Neural cell (in vitro differentiated cells): Measurements from ENCODE around the gene RNF32. TPM values are rescaled to one million over a fixed set of nuclear protein-coding genes. Genes with fewer than 3 reads are reported as not detected.

Experiments
- H2AFZ ChIP-seq: fragments of 200-600, 300-800 bp; sonication (generic), shearing (Covaris generic); 2 replicates; pipeline ENCODE4 v1.6.0; 2014; ENCODE audit warnings: low read depth, mild to moderate bottlenecking, antibody characterized with exemption, low read length, moderate library complexity
- H3F3A ChIP-seq: fragments of 200-600 bp; shearing (Covaris generic); 2 replicates; pipeline ENCODE4 v1.6.1; 2016; ENCODE audit warnings: mild to moderate bottlenecking, moderate library complexity, mixed read lengths, antibody characterized with exemption, low read length; ENCODE audit not compliant: insufficient read depth, poor library complexity, severe bottlenecking
- H3K27ac ChIP-seq: fragments of 200-600, 300-800 bp; sonication (generic), shearing (Covaris generic); 2 replicates; pipeline ENCODE4 v1.5.1; 2014; ENCODE audit warnings: mild to moderate bottlenecking, low read length, moderate library complexity
- H3K27me3 ChIP-seq: fragments of 300-800, 200-600 bp; sonication (generic), shearing (Covaris generic); 2 replicates; pipeline ENCODE4 v1.6.0; 2014; ENCODE audit warnings: mild to moderate bottlenecking, low read depth, low read length, moderate library complexity; ENCODE audit not compliant: insufficient read depth
- H3K36me3 ChIP-seq: fragments of 300-800, 200-600 bp; sonication (generic), shearing (Covaris generic); 2 replicates; pipeline ENCODE4 v1.5.1; 2014; ENCODE audit warnings: mild to moderate bottlenecking, antibody characterized with exemption, low read length, moderate library complexity; ENCODE audit not compliant: insufficient read depth
- H3K4me2 ChIP-seq: fragments of 300-800, 200-600 bp; sonication (generic), shearing (Covaris generic); 2 replicates; pipeline ENCODE4 v1.6.0; 2014; ENCODE audit warnings: mild to moderate bottlenecking, low read length
- H3K4me3 ChIP-seq: fragments of 300-800, 200-600 bp; sonication (generic), shearing (Covaris generic); 2 replicates; pipeline ENCODE4 v1.5.1; 2014; ENCODE audit warnings: mild to moderate bottlenecking, low read length, moderate library complexity
- H3K79me2 ChIP-seq: fragments of 200-600 bp; shearing (Covaris generic); replicated peaks from 2 replicates; pipeline ENCODE4 v1.6.0; 2014; ENCODE audit warnings: mild to moderate bottlenecking, low read length, moderate library complexity; ENCODE audit not compliant: insufficient read depth
- H3K9ac ChIP-seq: fragments of 300-800, 200-600 bp; sonication (generic), shearing (Covaris generic); 2 replicates; pipeline ENCODE4 v1.6.1; 2016; ENCODE audit warnings: mild to moderate bottlenecking, low read length, mixed read lengths
- H3K9me2 ChIP-seq: fragments of 200-600 bp; shearing (Covaris generic); 2 replicates; pipeline ENCODE4 v1.6.1; 2016; ENCODE audit warnings: mild to moderate bottlenecking, low read length, mixed read lengths; ENCODE audit not compliant: insufficient read depth
- H3K9me3 ChIP-seq: fragments of 200-600, 300-800 bp; sonication (generic), shearing (Covaris generic); 2 replicates; pipeline ENCODE4 v1.6.1; 2016; ENCODE audit warnings: mild to moderate bottlenecking, mixed run types, low read length, moderate library complexity, mixed read lengths
- H4K20me1 ChIP-seq: fragments of 200-600 bp; shearing (Covaris generic); 2 replicates; pipeline ENCODE4 v1.6.1; 2016; ENCODE audit warnings: mild to moderate bottlenecking, mixed run types; ENCODE audit not compliant: insufficient read depth
- CTCF ChIP-seq: fragments of 450-650 bp; IDR thresholded peaks from 2 replicates; pipeline ENCODE4 v1.5.1; 2014; ENCODE audit warnings: antibody characterized with exemption, mild to moderate bottlenecking, moderate library complexity; ENCODE audit not compliant: poor library complexity, severe bottlenecking
- EP300 ChIP-seq: fragments of 450-650 bp; conservative IDR thresholded peaks from 2 replicates; pipeline ENCODE4 v1.6.1; 2014; ENCODE audit warnings: antibody characterized with exemption, mild to moderate bottlenecking, moderate library complexity; ENCODE audit not compliant: poor library complexity, severe bottlenecking
- EZH2 ChIP-seq: fragments of 200-600, 300-800 bp; shearing (Covaris generic), sonication (generic); IDR thresholded peaks from 2 replicates; pipeline ENCODE4 v1.6.1; 2014; ENCODE audit warnings: antibody characterized with exemption, low read length, borderline replicate concordance, mild to moderate bottlenecking; ENCODE audit not compliant: insufficient read depth, poor library complexity, severe bottlenecking
- MXI1 ChIP-seq: fragments of 450-650 bp; conservative IDR thresholded peaks from 2 replicates; pipeline ENCODE4 v1.6.1; 2014; ENCODE audit warnings: antibody characterized with exemption, mild to moderate bottlenecking; ENCODE audit not compliant: poor library complexity, severe bottlenecking
- POLR2AphosphoS5 ChIP-seq: IDR thresholded peaks from 2 replicates; pipeline ENCODE4 v1.6.1; 2012
- RAD21 ChIP-seq: fragments of 450-650 bp; conservative IDR thresholded peaks from 2 replicates; pipeline ENCODE4 v1.6.1; 2014; ENCODE audit warnings: antibody characterized with exemption, mild to moderate bottlenecking, moderate library complexity
- SMC3 ChIP-seq: fragments of 450-650 bp; conservative IDR thresholded peaks from 2 replicates; pipeline ENCODE4 v1.6.1; 2014; ENCODE audit warnings: antibody characterized with exemption, mild to moderate bottlenecking, moderate library complexity; ENCODE audit not compliant: poor library complexity
- TAF1 ChIP-seq: IDR thresholded peaks from 2 replicates; pipeline ENCODE4 v1.6.1; 2012; ENCODE audit warnings: low read depth
- polyA plus RNA-seq: library from polyadenylated mRNA; depleted of rRNA; stranded (reverse); fragments of >200 nt; gene quantifications from 2 replicates; pipeline ENCODE4 v1.2.3, GENCODE V29; 2014
- TF ChIP-seq, protein P1 (sequence below): IDR thresholded peaks from 2 replicates; pipeline ENCODE4 v1.6.1; 2012; ENCODE audit warnings: borderline replicate concordance

The RNF32 gene
- polyA plus RNA-seq, 1 donor from 2014 or later: 2.6 TPM

DNA sequence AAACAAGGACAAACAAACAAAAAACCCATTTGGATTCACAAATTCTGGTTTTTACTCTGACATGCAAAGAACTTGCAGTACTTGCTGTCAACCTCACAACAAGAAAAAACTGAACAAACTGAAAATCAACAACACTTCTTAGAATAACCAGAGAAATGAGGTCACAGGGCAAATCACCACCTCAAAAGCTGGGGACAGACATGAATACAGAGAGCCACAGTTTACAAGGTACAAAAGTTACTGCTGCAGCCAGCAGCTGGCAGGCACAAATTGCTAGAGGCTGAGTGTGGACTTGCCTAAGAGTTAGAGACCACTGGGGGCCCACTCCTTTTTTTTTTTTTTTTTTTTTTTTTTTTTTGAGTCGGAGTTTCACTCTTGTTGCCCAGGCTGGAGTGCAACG is 15.0 kb upstream of the RNF32 start:
- H3F3A ChIP-seq: no peaks in the 10 kb centered on the region
- no peak overlapping the region for H2AFZ ChIP-seq
- H3K36me3 ChIP-seq: no peaks in the 10 kb centered on the region
- H3K27me3 ChIP-seq: no peaks in the 10 kb centered on the region
- H4K20me1 ChIP-seq: no peaks in the 10 kb centered on the region
- H3K79me2 ChIP-seq: no peaks in the 10 kb centered on the region
- H3K27ac ChIP-seq: no peak overlapping the region
- no peak overlapping the region for H3K4me3 ChIP-seq
- no peak overlapping the region for H3K4me2 ChIP-seq
- peaks cover 13% of the 10 kb centered on the region for H3K9me3 ChIP-seq
- no peaks in the 10 kb centered on the region for H3K9me2 ChIP-seq
- H3K9ac ChIP-seq: no peak overlapping the region
- TF ChIP-seq RAD21 (no peak), EZH2 (no peak), POLR2AphosphoS5 (no peak), EP300 (no peak), TAF1 (no peak), MXI1 (no peak), SMC3 (no peak), CTCF (no peak)
- TF ChIP-seq, protein P1, sequence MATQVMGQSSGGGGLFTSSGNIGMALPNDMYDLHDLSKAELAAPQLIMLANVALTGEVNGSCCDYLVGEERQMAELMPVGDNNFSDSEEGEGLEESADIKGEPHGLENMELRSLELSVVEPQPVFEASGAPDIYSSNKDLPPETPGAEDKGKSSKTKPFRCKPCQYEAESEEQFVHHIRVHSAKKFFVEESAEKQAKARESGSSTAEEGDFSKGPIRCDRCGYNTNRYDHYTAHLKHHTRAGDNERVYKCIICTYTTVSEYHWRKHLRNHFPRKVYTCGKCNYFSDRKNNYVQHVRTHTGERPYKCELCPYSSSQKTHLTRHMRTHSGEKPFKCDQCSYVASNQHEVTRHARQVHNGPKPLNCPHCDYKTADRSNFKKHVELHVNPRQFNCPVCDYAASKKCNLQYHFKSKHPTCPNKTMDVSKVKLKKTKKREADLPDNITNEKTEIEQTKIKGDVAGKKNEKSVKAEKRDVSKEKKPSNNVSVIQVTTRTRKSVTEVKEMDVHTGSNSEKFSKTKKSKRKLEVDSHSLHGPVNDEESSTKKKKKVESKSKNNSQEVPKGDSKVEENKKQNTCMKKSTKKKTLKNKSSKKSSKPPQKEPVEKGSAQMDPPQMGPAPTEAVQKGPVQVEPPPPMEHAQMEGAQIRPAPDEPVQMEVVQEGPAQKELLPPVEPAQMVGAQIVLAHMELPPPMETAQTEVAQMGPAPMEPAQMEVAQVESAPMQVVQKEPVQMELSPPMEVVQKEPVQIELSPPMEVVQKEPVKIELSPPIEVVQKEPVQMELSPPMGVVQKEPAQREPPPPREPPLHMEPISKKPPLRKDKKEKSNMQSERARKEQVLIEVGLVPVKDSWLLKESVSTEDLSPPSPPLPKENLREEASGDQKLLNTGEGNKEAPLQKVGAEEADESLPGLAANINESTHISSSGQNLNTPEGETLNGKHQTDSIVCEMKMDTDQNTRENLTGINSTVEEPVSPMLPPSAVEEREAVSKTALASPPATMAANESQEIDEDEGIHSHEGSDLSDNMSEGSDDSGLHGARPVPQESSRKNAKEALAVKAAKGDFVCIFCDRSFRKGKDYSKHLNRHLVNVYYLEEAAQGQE: no peak

DNA sequence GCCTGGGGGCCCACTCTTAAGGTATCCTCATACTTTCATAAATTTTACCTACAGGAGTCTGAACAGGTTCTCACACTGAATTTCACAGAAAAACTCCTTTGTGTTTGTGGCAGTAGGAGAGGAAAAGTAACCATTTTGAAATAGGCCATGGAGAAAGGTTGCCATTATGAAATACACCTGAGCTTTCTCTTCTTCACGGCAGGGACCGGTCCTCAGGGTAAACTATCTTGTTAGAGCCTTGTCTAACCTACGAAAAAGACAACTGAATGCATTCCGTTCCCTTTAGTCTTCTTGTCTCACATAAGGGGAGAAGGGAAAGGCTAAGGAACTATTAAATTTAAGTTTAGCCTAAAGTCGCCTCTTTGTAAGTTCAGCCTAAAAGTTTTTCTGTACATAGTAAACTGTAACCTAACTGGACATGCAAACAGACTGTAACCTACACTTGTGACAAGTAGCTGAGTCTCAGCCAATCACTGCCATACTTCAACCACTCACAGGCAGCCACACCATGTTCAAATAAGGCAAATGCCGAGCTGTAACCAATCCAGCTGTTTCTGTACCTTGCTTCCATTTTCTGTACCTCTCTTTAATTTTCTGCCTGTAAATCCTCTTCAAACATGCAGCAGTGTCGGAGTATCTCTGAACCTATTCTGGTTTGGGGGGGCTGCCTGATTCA is 14.2 kb upstream of the RNF32 start:
- Histone ChIP-seq H3K4me3 (no peak overlapping the region), H3F3A (no peaks in the 10 kb centered on the region), H4K20me1 (no peaks in the 10 kb centered on the region), H3K36me3 (no peaks in the 10 kb centered on the region), H3K9ac (no peak overlapping the region), H2AFZ (no peak overlapping the region), H3K9me3 (peaks cover 13% of the 10 kb centered on the region), H3K27ac (no peak overlapping the region), H3K79me2 (no peaks in the 10 kb centered on the region), H3K9me2 (no peaks in the 10 kb centered on the region), H3K27me3 (no peaks in the 10 kb centered on the region), H3K4me2 (no peak overlapping the region)
- no peak for TF ChIP-seq RAD21
- no peak for TF ChIP-seq POLR2AphosphoS5
- no peak for TF ChIP-seq EZH2
- TF ChIP-seq SMC3: no peak
- no peak for TF ChIP-seq CTCF
- TF ChIP-seq EP300: no peak
- TF ChIP-seq TAF1: no peak
- TF ChIP-seq, protein P1: no peak
- no peak for TF ChIP-seq MXI1
